HepG2 (cell line): ENCODE measurements around the gene UQCRC2. TPM values are rescaled to one million over a fixed set of nuclear protein-coding genes. Genes with fewer than 3 reads are reported as not detected.
A peak's percentile ranks its signal among the peaks of the same experiment; 100 is the strongest.

Experiments used
- ATRX ChIP-seq: sonication (generic); formaldehyde crosslinking; IDR thresholded peaks from 2 replicates; pipeline ENCODE4 v1.4.0; 2020; ENCODE audit warnings: missing genetic modification reagents, borderline replicate concordance
- CENPBD1 ChIP-seq: sonication (generic); formaldehyde crosslinking; IDR thresholded peaks from 2 replicates; pipeline ENCODE4 v1.8.0; 2022; ENCODE audit warnings: missing genetic modification reagents, low read depth, mild to moderate bottlenecking, borderline replicate concordance
- IKZF4 ChIP-seq: sonication (generic); formaldehyde crosslinking; IDR thresholded peaks from 2 replicates; pipeline ENCODE4 v1.5.1; 2020; ENCODE audit warnings: borderline replicate concordance, mild to moderate bottlenecking, low read depth, missing genetic modification reagents; ENCODE audit errors: not compliant biosample characterization
- KDM3A ChIP-seq: IDR thresholded peaks from 2 replicates; pipeline ENCODE4 v1.6.1; 2018; ENCODE audit warnings: low read depth, missing compliant biosample characterization
- KLF15 ChIP-seq: sonication (generic); formaldehyde crosslinking; IDR thresholded peaks from 2 replicates; pipeline ENCODE4 v1.8.1; 2023; ENCODE audit warnings: borderline replicate concordance, mild to moderate bottlenecking, inconsistent platforms, missing genetic modification reagents, mixed read lengths
- MXD3 ChIP-seq: IDR thresholded peaks from 2 replicates; pipeline ENCODE4 v1.6.1; 2016; ENCODE audit warnings: mild to moderate bottlenecking, missing biosample characterization, missing genetic modification reagents
- NCOR1 ChIP-seq: fragments of 200-600 bp; sonication (generic); IDR thresholded peaks from 2 replicates; pipeline ENCODE4 v1.7.0; 2017; ENCODE audit warnings: antibody characterized with exemption, low read length, borderline replicate concordance
- SMAD3 ChIP-seq: sonication (generic); formaldehyde crosslinking; IDR thresholded peaks from 2 replicates; pipeline ENCODE4 v1.4.0; 2020; ENCODE audit warnings: missing genetic modification reagents
- SP140L ChIP-seq: sonication (generic); formaldehyde crosslinking; IDR thresholded peaks from 2 replicates; pipeline ENCODE4 v1.4.0; 2020; ENCODE audit warnings: missing genetic modification reagents, borderline replicate concordance
- TCF12 ChIP-seq, 2 experiments: fragments of 450-650 bp in 1 of 2; sonication (generic) in 1 of 2; formaldehyde crosslinking in 1 of 2; IDR thresholded peaks; 2 replicates each; pipeline versions ENCODE4 v1.6.1 to v1.8.0; 2017 to 2022; ENCODE audit warnings: antibody characterized with exemption in 1 of 2, mild to moderate bottlenecking in 1 of 2, missing genetic modification reagents in 1 of 2, moderate library complexity in 1 of 2
- TEF ChIP-seq: sonication (generic); formaldehyde crosslinking; IDR thresholded peaks from 2 replicates; pipeline ENCODE4 v1.5.0; 2020; ENCODE audit warnings: missing genetic modification reagents
- TP53 ChIP-seq: sonication (generic); formaldehyde crosslinking; conservative IDR thresholded peaks from 2 replicates; pipeline ENCODE4 v1.4.0; 2020; ENCODE audit warnings: missing genetic modification reagents
- ZBTB8A ChIP-seq: sonication (generic); formaldehyde crosslinking; IDR thresholded peaks from 2 replicates; pipeline ENCODE4 v1.4.0; 2020; ENCODE audit warnings: mild to moderate bottlenecking, low read depth, missing genetic modification reagents, borderline replicate concordance
- ZMYM3 ChIP-seq: sonication (generic); formaldehyde crosslinking; IDR thresholded peaks from 2 replicates; pipeline ENCODE4 v1.5.1; 2020; ENCODE audit warnings: mild to moderate bottlenecking, missing genetic modification reagents
- ZNF562 ChIP-seq: sonication (generic); formaldehyde crosslinking; IDR thresholded peaks from 2 replicates; pipeline ENCODE4 v1.8.0; 2022; ENCODE audit warnings: missing genetic modification reagents, borderline replicate concordance
- ZNF619 ChIP-seq: sonication (generic); formaldehyde crosslinking; IDR thresholded peaks from 2 replicates; pipeline ENCODE4 v1.4.0; 2020; ENCODE audit warnings: mild to moderate bottlenecking, missing genetic modification reagents
- polyA plus RNA-seq, 8 experiments: library from polyadenylated mRNA; depleted of rRNA in 3 of 8; stranded (reverse) in 7 of 8; unstranded in 1 of 8; fragments of >200 nt; fragmentation: Illumina TruSeq in 4 of 8; extraction: Trizol in 4 of 8; gene quantifications; 2 replicates each; pipeline versions ENCODE4 v1.2.1 to v1.2.3, GENCODE V29; 2011 to 2016; ENCODE audit warnings: low read depth in 4 of 8, missing spikeins in 1 of 8, mixed read lengths in 1 of 8; ENCODE audit not compliant: insufficient read depth in 1 of 8
- total RNA-seq, 5 experiments: library from RNA; depleted of rRNA; stranded (reverse); fragments of >200 nt; fragmentation: Illumina TruSeq; extraction: Trizol; gene quantifications; 2 replicates each; pipeline ENCODE4 v1.2.3, GENCODE V29; 2016; ENCODE audit warnings: low read depth in 1 of 5
- TF ChIP-seq, protein P1 (sequence below): sonication (generic); formaldehyde crosslinking; conservative IDR thresholded peaks from 2 replicates; pipeline ENCODE4 v1.5.0; 2020; ENCODE audit warnings: missing genetic modification reagents
- TF ChIP-seq, protein P2 (sequence below): sonication (generic); formaldehyde crosslinking; IDR thresholded peaks from 2 replicates; pipeline ENCODE4 v1.8.0; 2022; ENCODE audit warnings: mild to moderate bottlenecking, missing genetic modification reagents, moderate library complexity
- TF ChIP-seq, protein P3 (sequence below): sonication (generic); formaldehyde crosslinking; IDR thresholded peaks from 2 replicates; pipeline ENCODE4 v1.9.0; 2021; ENCODE audit warnings: missing genetic modification reagents, mild to moderate bottlenecking, borderline replicate concordance
- TF ChIP-seq, protein P4 (sequence below): sonication (generic); formaldehyde crosslinking; IDR thresholded peaks from 2 replicates; pipeline ENCODE4 v1.9.0; 2022; ENCODE audit warnings: low read depth, missing genetic modification reagents

The UQCRC2 gene
- total and polyA plus RNA-seq, 2 of the 13 experiments (the other 11 are each of a cell fraction or from before 2014, with no cell fraction given), result 442 to 536 TPM

DNA sequence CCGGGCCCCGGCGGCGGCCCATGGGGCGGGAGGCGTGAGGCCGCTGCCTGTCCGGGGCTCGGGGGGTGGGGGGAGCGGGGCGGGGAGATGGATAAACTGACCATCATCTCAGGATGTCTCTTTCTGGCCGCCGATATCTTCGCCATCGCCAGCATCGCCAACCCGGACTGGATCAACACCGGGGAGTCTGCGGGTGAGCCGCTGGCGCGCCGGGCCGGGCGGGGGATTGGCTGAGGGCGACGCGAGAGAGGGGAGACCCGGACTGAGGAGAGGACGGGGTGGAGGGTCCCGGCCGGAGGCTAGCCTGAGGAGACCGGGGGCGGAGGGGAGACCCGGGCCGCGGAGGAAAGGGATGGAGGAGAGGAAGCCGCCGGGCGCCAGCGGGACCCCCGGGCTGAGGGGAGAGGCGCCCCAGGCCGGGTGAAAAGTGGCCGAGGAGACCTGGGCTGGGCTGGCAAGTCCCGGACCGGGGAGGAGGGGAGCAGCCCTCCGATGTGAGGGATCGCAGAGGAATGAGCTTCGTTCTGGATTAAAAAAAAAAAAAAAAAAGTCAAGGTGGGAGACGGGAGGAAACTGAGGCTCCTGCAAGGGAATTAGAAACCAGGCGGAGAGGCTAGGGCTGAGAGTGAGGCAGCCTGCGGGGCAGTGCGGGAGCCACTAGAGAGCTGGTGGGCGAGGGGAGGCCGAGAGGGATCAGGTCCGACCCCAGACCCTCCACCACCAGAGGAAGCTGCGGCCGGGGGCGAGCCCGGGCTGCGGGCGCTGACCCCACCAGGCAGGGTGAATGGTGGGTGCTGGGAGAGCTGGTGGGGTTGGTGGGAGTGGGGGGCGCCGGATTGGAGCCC, 55.3 kb downstream of the UQCRC2 start (continued):
- TF ChIP-seq ATRX, result no peak
- TF ChIP-seq TP53 (CRISPR knock-in tag), result no peak
- TF ChIP-seq, protein P1, sequence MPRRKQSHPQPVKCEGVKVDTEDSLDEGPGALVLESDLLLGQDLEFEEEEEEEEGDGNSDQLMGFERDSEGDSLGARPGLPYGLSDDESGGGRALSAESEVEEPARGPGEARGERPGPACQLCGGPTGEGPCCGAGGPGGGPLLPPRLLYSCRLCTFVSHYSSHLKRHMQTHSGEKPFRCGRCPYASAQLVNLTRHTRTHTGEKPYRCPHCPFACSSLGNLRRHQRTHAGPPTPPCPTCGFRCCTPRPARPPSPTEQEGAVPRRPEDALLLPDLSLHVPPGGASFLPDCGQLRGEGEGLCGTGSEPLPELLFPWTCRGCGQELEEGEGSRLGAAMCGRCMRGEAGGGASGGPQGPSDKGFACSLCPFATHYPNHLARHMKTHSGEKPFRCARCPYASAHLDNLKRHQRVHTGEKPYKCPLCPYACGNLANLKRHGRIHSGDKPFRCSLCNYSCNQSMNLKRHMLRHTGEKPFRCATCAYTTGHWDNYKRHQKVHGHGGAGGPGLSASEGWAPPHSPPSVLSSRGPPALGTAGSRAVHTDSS (CRISPR knock-in tag), result 0 out of 2 replicates have a peak, but pooled peaks have one; percentile 20
- TF ChIP-seq, protein P2, sequence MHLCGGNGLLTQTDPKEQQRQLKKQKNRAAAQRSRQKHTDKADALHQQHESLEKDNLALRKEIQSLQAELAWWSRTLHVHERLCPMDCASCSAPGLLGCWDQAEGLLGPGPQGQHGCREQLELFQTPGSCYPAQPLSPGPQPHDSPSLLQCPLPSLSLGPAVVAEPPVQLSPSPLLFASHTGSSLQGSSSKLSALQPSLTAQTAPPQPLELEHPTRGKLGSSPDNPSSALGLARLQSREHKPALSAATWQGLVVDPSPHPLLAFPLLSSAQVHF (CRISPR knock-in tag), result no peak
- TF ChIP-seq ZMYM3 (CRISPR knock-in tag), result no peak
- no peak for TF ChIP-seq ZBTB8A
- no peak for TF ChIP-seq ZNF562
- no peak for TF ChIP-seq SP140L (CRISPR knock-in tag)
- TF ChIP-seq TCF12 (IDR thresholded peaks at IDR 0.05), result no peak
- no peak for TF ChIP-seq TCF12 (CRISPR knock-in tag; IDR thresholded peaks at IDR 0.05)
- TF ChIP-seq, protein P3, sequence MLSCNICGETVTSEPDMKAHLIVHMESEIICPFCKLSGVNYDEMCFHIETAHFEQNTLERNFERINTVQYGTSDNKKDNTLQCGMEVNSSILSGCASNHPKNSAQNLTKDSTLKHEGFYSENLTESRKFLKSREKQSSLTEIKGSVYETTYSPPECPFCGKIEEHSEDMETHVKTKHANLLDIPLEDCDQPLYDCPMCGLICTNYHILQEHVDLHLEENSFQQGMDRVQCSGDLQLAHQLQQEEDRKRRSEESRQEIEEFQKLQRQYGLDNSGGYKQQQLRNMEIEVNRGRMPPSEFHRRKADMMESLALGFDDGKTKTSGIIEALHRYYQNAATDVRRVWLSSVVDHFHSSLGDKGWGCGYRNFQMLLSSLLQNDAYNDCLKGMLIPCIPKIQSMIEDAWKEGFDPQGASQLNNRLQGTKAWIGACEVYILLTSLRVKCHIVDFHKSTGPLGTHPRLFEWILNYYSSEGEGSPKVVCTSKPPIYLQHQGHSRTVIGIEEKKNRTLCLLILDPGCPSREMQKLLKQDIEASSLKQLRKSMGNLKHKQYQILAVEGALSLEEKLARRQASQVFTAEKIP (CRISPR knock-in tag), result no peak
- 0 out of 2 replicates have a peak, but pooled peaks have one; percentile 68 for TF ChIP-seq KLF15 (CRISPR knock-in tag)
- no peak for TF ChIP-seq CENPBD1 (CRISPR knock-in tag)
- no peak for TF ChIP-seq ZNF619
- no peak for TF ChIP-seq SMAD3 (CRISPR knock-in tag)
- TF ChIP-seq IKZF4, result no peak
- TF ChIP-seq, protein P4, sequence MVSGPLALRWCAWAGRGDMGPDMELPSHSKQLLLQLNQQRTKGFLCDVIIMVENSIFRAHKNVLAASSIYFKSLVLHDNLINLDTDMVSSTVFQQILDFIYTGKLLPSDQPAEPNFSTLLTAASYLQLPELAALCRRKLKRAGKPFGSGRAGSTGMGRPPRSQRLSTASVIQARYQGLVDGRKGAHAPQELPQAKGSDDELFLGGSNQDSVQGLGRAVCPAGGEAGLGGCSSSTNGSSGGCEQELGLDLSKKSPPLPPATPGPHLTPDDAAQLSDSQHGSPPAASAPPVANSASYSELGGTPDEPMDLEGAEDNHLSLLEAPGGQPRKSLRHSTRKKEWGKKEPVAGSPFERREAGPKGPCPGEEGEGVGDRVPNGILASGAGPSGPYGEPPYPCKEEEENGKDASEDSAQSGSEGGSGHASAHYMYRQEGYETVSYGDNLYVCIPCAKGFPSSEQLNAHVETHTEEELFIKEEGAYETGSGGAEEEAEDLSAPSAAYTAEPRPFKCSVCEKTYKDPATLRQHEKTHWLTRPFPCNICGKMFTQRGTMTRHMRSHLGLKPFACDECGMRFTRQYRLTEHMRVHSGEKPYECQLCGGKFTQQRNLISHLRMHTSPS (CRISPR knock-in tag), result no peak
- TF ChIP-seq TEF (CRISPR knock-in tag), result no peak
- TF ChIP-seq MXD3 (CRISPR knock-in tag), result no peak
- no peak for TF ChIP-seq KDM3A (CRISPR knock-in tag)
- no peak for TF ChIP-seq NCOR1
